Panc1 (cell line): ENCODE data around the gene CYP21A2. TPM values are rescaled to one million over a fixed set of nuclear protein-coding genes. Genes with fewer than 3 reads are reported as not detected.
"Not testable (repeated sequence)": the region's sequence is repeated elsewhere in the genome, so short reads cannot be mapped to it uniquely, and the experiment has no call there.

Source experiments
- ATAC-seq: fragments of 200-7000 bp; cut with Tn5 transposase; 2 replicates; pipeline ENCODE4 v1.9.1; 2020; ENCODE audit warnings: mild to moderate bottlenecking, moderate library complexity
- BruUV-seq: library from RNA; stranded (reverse); fragments of 400-500 nt; replicated peaks from 2 replicates; lab custom pipeline; 2021; lab: Mats Ljungman, UMichigan
- CTCF ChIA-PET: fragments of 300-600 bp; sonication (Branson Sonifier 250); formaldehyde crosslinking; loops from one replicate; lab custom pipeline; 2022; ENCODE audit warnings: antibody characterized with exemption; lab: Charles Lee
- POLR2A ChIA-PET: fragments of 300-600 bp; sonication (Branson Sonifier 250); formaldehyde crosslinking; loops from one replicate; lab custom pipeline; 2022; ENCODE audit warnings: antibody characterized with exemption; lab: Charles Lee
- DNase-seq: peaks from one replicate; pipeline ENCODE4 v3.0.0-alpha.2; 2010; ENCODE audit warnings: low read depth, low spot score
- H3K27ac ChIP-seq: 2 replicates; pipeline ENCODE4 v1.5.1; 2011; ENCODE audit warnings: mild to moderate bottlenecking, low read length, inconsistent platforms
- H3K27me3 ChIP-seq: fragments of 200-500 bp; sonication (Bioruptor generic); 2 replicates; pipeline ENCODE4 v1.6.0; 2014; ENCODE audit warnings: low read length, inconsistent platforms; ENCODE audit not compliant: control insufficient read depth, insufficient read depth
- H3K36me3 ChIP-seq: fragments of 200-500 bp; sonication (Bioruptor generic); 2 replicates; pipeline ENCODE4 v1.5.1; 2014; ENCODE audit warnings: inconsistent platforms, mild to moderate bottlenecking, low read length, moderate library complexity; ENCODE audit not compliant: control insufficient read depth, insufficient read depth
- H3K4me1 ChIP-seq: 2 replicates; pipeline ENCODE4 v1.5.1; 2011; ENCODE audit warnings: inconsistent platforms, mild to moderate bottlenecking, low read length, moderate library complexity; ENCODE audit not compliant: control insufficient read depth, insufficient read depth
- H3K4me3 ChIP-seq, 2 experiments: 2 replicates each; pipeline ENCODE4 v1.5.1; 2011 to 2012; ENCODE audit warnings: low read depth in 2 of 2, low read length in 2 of 2, mild to moderate bottlenecking in 2 of 2, inconsistent platforms in 1 of 2, moderate library complexity in 1 of 2
- H3K9me3 ChIP-seq: fragments of 200-500 bp; sonication (Bioruptor generic); 2 replicates; pipeline ENCODE4 v1.5.1; 2014; ENCODE audit warnings: low read depth, mild to moderate bottlenecking, inconsistent platforms, low read length, moderate library complexity; ENCODE audit not compliant: control insufficient read depth, insufficient read depth
- in situ Hi-C: cut with HindIII; loops from 2 replicates; pipeline ENCODE4 v1.10.0; 2016; ENCODE audit warnings: low sequenced_read_pairs, low pct_unique_long_range_greater_than_20kb
- intact Hi-C: fragments of 100-400 bp; cut with micrococcal nuclease; formaldehyde crosslinking; loops from one replicate; pipeline ENCODE4 v1.10.0; 2022; ENCODE audit not compliant: unreplicated experiment
- total RNA-seq: library from RNA; stranded (reverse); gene quantifications from one replicate; pipeline ENCODE4 v1.2.1, GENCODE V29; 2021; ENCODE audit not compliant: unreplicated experiment

The CYP21A2 gene
- total RNA-seq, 1 experiment from 2014 or later: 1.1 TPM

- H3K27ac ChIP-seq, POLR2A ChIA-PET, BruUV-seq, CTCF ChIA-PET, H3K4me3 ChIP-seq, H3K27me3 ChIP-seq, H3K4me1 ChIP-seq, H3K36me3 ChIP-seq, intact Hi-C loops, ATAC-seq, in situ Hi-C loops, DNase-seq, H3K9me3 ChIP-seq: not testable (repeated sequence)
Observed at GRCh38 chr6:32010856-32011530, 27.2 kb upstream of the CYP21A2 start.

DNA sequence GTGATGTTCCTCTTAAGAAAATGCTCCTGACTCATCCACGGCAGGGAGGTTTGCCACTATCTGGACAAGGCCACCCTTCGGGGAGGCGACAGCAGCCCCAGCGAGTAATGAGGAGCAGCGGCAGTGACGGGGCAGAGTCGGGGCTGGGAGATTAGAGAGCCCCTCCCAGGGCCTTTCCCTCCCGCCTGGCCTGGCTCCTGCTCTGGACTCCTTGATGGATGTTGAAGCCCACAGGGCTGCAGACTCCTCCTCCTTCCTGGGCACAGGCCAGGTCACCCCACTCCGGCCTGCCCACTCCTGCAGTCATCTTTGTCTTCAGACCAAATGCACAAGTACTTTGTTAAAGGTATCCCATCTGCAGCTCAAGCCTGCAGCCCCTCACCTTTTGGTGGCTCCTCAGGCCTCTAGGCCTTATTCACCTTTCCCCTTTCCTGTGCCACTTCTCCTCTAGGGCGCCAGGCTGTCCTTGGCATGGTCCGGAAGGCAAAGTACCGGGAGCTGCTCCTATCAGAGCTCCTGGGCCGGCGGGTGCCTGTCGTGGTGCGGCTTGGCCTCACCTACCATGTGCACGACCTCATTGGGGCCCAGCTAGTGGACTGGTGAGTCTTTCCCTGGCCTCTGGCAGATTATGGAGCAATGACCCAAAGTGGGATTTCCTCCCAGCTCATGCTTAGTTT, 25.1 kb upstream of the CYP21A2 start:
- DNase-seq, H3K4me1 ChIP-seq, CTCF ChIA-PET: not testable (repeated sequence)

GRCh38 chr6:32013738-32014137, 24.5 kb upstream of the CYP21A2 start:
- H3K27me3 ChIP-seq, H3K36me3 ChIP-seq, H3K9me3 ChIP-seq, CTCF ChIA-PET, BruUV-seq, POLR2A ChIA-PET, H3K4me1 ChIP-seq, in situ Hi-C loops, H3K4me3 ChIP-seq, intact Hi-C loops, DNase-seq, H3K27ac ChIP-seq, ATAC-seq: not testable (repeated sequence)

More for the DNA sequence above, 25.1 kb upstream of the CYP21A2 start:
- H3K4me3 ChIP-seq, POLR2A ChIA-PET, H3K27me3 ChIP-seq, in situ Hi-C loops, BruUV-seq, intact Hi-C loops, ATAC-seq, H3K9me3 ChIP-seq, H3K27ac ChIP-seq, H3K36me3 ChIP-seq: not testable (repeated sequence)

- CTCF ChIA-PET, H3K36me3 ChIP-seq, intact Hi-C loops, H3K4me1 ChIP-seq, H3K27ac ChIP-seq, H3K4me3 ChIP-seq, DNase-seq, in situ Hi-C loops, ATAC-seq, H3K27me3 ChIP-seq, BruUV-seq, H3K9me3 ChIP-seq, POLR2A ChIA-PET: not testable (repeated sequence)
Observed at GRCh38 chr6:32014547-32014946, 23.7 kb upstream of the CYP21A2 start, which contains the start of gene C4B. TSS of gene C4B (plus strand) at chr6:32014795. CDS start at chr6:32014846, 51 bp downstream.

- H3K27ac ChIP-seq, H3K36me3 ChIP-seq, in situ Hi-C loops, CTCF ChIA-PET, H3K4me1 ChIP-seq, H3K9me3 ChIP-seq, H3K4me3 ChIP-seq, BruUV-seq, POLR2A ChIA-PET, H3K27me3 ChIP-seq, DNase-seq, intact Hi-C loops: not testable (repeated sequence)
- peak; percentile 75 for ATAC-seq
Observed at GRCh38 chr6:32022100-32022499, 16.1 kb upstream of the CYP21A2 start.

GRCh38 chr6:32028631-32029030, 9.6 kb upstream of the CYP21A2 start:
- in situ Hi-C loops: not testable (repeated sequence)

DNA sequence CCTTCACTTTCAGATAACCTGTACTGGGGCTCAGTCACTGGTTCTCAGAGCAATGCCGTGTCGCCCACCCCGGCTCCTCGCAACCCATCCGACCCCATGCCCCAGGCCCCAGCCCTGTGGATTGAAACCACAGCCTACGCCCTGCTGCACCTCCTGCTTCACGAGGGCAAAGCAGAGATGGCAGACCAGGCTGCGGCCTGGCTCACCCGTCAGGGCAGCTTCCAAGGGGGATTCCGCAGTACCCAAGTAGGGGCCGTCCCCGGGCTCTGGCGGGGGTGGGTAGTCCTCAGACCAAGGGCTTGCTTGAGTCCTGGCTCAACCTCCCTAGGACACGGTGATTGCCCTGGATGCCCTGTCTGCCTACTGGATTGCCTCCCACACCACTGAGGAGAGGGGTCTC, 8.7 kb upstream of the CYP21A2 start:
- CTCF ChIA-PET, H3K9me3 ChIP-seq, BruUV-seq: not testable (repeated sequence)

More at GRCh38 chr6:32028631-32029030, 9.6 kb upstream of the CYP21A2 start:
- intact Hi-C loops, H3K27ac ChIP-seq, CTCF ChIA-PET, BruUV-seq, H3K4me3 ChIP-seq, DNase-seq, H3K4me1 ChIP-seq, POLR2A ChIA-PET, H3K36me3 ChIP-seq, H3K9me3 ChIP-seq, H3K27me3 ChIP-seq: not testable (repeated sequence)
- 0 out of 2 replicates have a peak, but pooled peaks have one; percentile 28 for ATAC-seq

More for the DNA sequence above, 8.7 kb upstream of the CYP21A2 start:
- POLR2A ChIA-PET, H3K36me3 ChIP-seq, H3K27ac ChIP-seq, DNase-seq, H3K27me3 ChIP-seq, H3K4me3 ChIP-seq, ATAC-seq, H3K4me1 ChIP-seq, intact Hi-C loops, in situ Hi-C loops: not testable (repeated sequence)
